Immature natural killer cell (primary cell): ENCODE results near the gene ZAR1L. TPM values are rescaled to one million over a fixed set of nuclear protein-coding genes. Genes with fewer than 3 reads are reported as not detected.

ENCODE experiments used
- DNase-seq, 3 donors: peaks; one replicate each; pipeline ENCODE4 v3.0.0; 2022; ENCODE audit warnings: mixed read lengths in 1 of 3
- H3K27ac Mint-ChIP-seq, 6 donors: one replicate each; pipeline ENCODE4 v1.8.0; 2020; ENCODE audit warnings: mixed read lengths in 6 of 6, mild to moderate bottlenecking in 5 of 6, inconsistent platforms in 4 of 6, moderate library complexity in 3 of 6
- H3K27me3 Mint-ChIP-seq, 3 donors: one replicate each; pipeline ENCODE4 v1.8.0; 2020 to 2021; ENCODE audit warnings: low read depth in 3 of 3, mild to moderate bottlenecking in 3 of 3, mixed read lengths in 3 of 3, moderate library complexity in 3 of 3, inconsistent platforms in 1 of 3
- H3K36me3 Mint-ChIP-seq, 3 donors: one replicate each; pipeline ENCODE4 v1.8.0; 2020; ENCODE audit warnings: mixed read lengths in 3 of 3, inconsistent platforms in 2 of 3, mild to moderate bottlenecking in 2 of 3
- H3K4me1 Mint-ChIP-seq, 2 donors: one replicate each; pipeline ENCODE4 v1.8.0; 2020; ENCODE audit warnings: inconsistent platforms in 2 of 2, mild to moderate bottlenecking in 2 of 2, mixed read lengths in 2 of 2, moderate library complexity in 1 of 2
- H3K4me3 Mint-ChIP-seq, 5 donors: one replicate each; pipeline ENCODE4 v1.8.0; 2020; ENCODE audit warnings: mild to moderate bottlenecking in 5 of 5, mixed read lengths in 5 of 5, inconsistent platforms in 3 of 5, moderate library complexity in 3 of 5
- H3K9me3 Mint-ChIP-seq, 6 donors: one replicate each; pipeline ENCODE4 v1.8.0; 2020; ENCODE audit warnings: mild to moderate bottlenecking in 6 of 6, mixed read lengths in 6 of 6, inconsistent platforms in 4 of 6, moderate library complexity in 3 of 6
- polyA plus RNA-seq, 3 donors: library from polyadenylated mRNA; unstranded; fragments of 300-500 nt; fragmentation: Illumina TruSeq; gene quantifications; one replicate each; pipeline ENCODE4 v1.2.3, GENCODE V29; 2021

ZAR1L gene
- polyA plus RNA-seq, 3 donors from 2014 or later: not detected

DNA sequence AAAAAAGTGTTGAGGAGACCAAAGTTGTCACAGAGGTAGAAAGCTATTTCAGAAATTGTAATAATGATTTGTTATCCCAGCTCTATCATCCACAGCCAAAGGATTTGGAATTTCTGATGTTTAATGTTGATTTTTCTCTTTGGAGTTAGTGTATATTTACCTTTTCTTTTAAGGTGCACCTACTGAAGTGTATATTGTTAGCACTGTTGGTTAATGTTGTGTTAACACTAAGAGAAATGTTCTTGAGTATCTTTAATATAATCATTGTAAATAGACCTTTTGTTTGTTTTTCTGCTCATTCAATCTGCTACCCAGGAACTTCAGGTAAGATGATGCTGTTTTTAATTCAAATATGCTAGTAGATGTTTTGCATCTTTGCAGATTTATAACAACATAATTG is 57.5 kb downstream of the ZAR1L start:
- H3K9me3 Mint-ChIP-seq: no peaks in the 10 kb centered on the region
- H3K4me3 Mint-ChIP-seq: no peak overlapping the region
- no peak overlapping the region for H3K27ac Mint-ChIP-seq
- peaks cover 17 to 19% of the 10 kb centered on the region in 2 donors for H3K4me1 Mint-ChIP-seq
- H3K36me3 Mint-ChIP-seq: peaks cover 3 to 29% (median 24%) of the 10 kb centered on the region in 3 donors
- DNase-seq: no peak
- no peaks in the 10 kb centered on the region for H3K27me3 Mint-ChIP-seq

DNA sequence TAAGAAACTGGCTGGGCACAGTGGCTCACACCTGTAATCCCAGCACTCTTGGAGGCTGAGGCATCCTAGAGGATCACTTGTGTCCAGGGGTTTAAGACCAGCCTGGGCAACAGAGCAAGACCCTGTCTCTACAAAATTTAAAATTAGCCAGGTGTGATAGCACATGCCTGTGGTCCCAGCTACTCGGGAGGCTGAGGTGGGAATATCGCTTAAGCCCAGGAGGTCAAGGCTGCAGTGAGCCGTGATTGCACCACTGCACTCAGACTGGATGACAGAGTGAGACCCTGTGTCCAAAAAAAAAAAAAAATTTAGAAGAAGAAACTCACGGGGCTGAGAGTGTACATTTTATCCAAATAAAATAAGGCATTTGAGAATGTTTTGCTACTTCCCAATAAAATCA is 58.9 kb downstream of the ZAR1L start:
- Mint-ChIP-seq H3K9me3 (no peaks in the 10 kb centered on the region), H3K27me3 (no peaks in the 10 kb centered on the region), H3K4me1 (peaks cover 19 to 21% of the 10 kb centered on the region in 2 donors), H3K4me3 (no peak overlapping the region), H3K27ac (no peak overlapping the region), H3K36me3 (peaks cover 3 to 24% (median 19%) of the 10 kb centered on the region in 3 donors)
- no peak for DNase-seq

DNA sequence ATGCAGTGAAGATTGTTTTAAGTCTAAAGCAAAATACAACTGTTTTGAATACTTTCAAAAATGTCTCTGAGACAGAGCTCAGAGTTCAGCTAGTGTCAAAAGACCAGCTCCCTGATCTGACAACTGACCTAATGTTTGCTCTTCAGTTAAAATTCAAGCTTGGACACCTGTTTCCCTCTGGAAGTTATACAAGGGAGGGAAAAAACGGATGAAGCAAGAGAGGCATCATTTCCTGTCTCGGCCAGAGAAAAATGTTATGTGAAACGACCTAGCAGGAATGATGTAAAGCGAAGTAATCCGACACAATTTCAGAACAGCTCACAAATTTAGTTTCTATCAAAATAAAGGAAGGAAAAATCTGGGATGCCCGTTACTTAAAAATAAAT is 59.4 kb downstream of the ZAR1L start:
- Mint-ChIP-seq H3K4me3 (no peak overlapping the region), H3K9me3 (no peaks in the 10 kb centered on the region), H3K27me3 (no peaks in the 10 kb centered on the region), H3K36me3 (peaks cover 3 to 23% (median 22%) of the 10 kb centered on the region in 3 donors), H3K4me1 (peaks cover 19 to 21% of the 10 kb centered on the region in 2 donors), H3K27ac (no peak overlapping the region)
- no peak for DNase-seq

DNA sequence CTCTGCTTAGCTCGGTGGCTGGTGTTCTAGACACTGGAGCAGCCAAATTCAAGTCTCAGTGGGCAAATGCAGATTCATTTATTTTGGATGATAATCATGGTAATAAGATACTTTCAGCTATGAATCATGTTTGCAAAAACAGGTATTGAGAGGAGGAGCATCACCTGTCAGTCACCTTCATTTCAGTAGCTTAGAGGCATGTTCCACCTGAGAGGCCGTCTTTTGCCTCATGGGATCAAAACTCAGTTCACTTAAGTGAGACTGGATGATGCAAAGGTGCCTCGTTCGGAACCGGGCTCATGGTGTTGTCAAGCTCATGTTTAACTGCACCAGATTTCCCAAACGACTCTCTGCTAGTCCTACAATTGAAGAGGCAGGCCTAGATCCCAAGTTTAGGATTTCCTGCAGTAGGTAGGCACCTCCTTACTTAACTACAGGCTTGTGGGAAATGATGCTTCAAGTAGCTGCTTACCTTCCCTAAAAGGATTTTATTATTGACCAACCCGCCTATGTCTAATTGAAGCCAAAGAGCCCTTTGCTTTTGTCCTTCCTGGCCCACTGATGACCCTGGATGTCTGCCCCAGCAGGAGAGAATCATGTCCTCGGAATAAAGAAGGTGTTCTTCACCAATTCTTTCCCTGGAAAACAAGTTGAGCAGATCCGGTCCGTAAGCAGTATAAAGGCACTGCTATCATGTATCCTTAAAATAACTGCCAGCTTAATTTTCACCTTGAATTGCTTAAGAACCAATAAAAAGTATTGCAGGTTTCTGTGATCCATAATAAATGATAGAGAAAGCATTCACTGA is 60.0 kb downstream of the ZAR1L start:
- H3K4me1 Mint-ChIP-seq: peaks cover 19 to 21% of the 10 kb centered on the region in 2 donors
- H3K36me3 Mint-ChIP-seq: peaks cover 3 to 23% (median 22%) of the 10 kb centered on the region in 3 donors
- H3K27ac Mint-ChIP-seq: peak overlapping the region in 1 of 6 donors; percentile 5

DNA sequence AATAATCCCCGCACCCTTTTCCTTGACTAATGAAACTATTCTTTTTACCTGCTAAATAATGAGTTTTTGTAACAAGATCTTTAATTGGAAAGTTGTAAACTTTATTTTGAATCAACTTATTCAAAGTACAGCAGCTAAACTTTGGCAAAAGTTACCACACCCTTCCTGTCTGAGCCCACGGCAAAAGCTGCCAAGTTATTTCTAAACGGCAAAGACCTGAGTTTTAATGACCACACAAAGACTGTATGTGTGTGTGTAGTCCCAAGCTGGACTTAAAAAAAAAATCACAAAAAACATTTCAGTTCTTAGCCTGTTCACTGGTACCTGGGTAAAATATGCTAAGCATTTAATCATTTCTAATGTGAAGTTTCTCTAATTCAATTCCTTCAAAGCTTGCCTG is 60.7 kb downstream of the ZAR1L start:
- Mint-ChIP-seq H3K27ac (peak overlapping the region in 2 of 6 donors; percentile 19 to 45), H3K36me3 (peaks cover 3 to 22% (median 21%) of the 10 kb centered on the region in 3 donors), H3K4me3 (peak overlapping the region in 1 of 5 donors; percentile 6), H3K27me3 (no peaks in the 10 kb centered on the region), H3K4me1 (peaks cover 23 to 28% of the 10 kb centered on the region in 2 donors), H3K9me3 (no peaks in the 10 kb centered on the region)
- no peak for DNase-seq

More for the DNA sequence above, 60.0 kb downstream of the ZAR1L start:
- no peak for DNase-seq
- Mint-ChIP-seq H3K27me3 (no peaks in the 10 kb centered on the region), H3K4me3 (no peak overlapping the region), H3K9me3 (no peaks in the 10 kb centered on the region)

DNA sequence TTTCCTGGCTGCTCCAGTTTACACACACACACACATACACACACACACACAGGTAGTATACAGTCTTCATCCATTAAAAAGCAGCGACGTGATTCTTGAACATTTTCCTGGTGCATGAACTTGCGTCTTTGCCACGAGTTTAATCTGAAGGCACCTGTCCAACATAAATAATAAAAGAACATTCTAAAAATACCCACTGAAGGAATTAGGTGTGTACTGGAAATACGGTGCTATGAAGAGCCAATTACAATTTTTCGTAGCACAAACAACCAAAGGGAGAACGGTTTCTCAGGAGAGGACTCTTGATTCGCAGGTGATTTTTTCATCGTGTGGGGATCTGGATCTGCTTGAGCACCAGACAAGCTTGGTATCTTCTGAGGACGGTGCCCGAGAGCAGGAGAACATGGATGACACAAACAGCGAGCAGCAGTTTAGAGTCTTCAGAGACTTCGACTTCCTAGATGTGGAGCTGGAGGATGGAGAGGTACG is 61.2 kb downstream of the ZAR1L start:
- peak overlapping the region in 1 of 5 donors; percentile 6 for H3K4me3 Mint-ChIP-seq
- H3K36me3 Mint-ChIP-seq: peaks cover 3 to 22% (median 21%) of the 10 kb centered on the region in 3 donors
- H3K9me3 Mint-ChIP-seq: no peaks in the 10 kb centered on the region
- no peak for DNase-seq
- peak overlapping the region in 1 of 6 donors; percentile 19 for H3K27ac Mint-ChIP-seq
- no peaks in the 10 kb centered on the region for H3K27me3 Mint-ChIP-seq
- peaks cover 27 to 32% of the 10 kb centered on the region in 2 donors for H3K4me1 Mint-ChIP-seq

Other genes starting within 250 kb of the ZAR1L start
- 1 to 10 TPM in 2 of 3 donors, not detected in 1; 1.0 to 2.5 TPM for gene BRCA2, start 145 bp upstream of the ZAR1L start, polyA plus RNA-seq
- gene N4BP2L1, start 112.8 kb upstream of the ZAR1L start, polyA plus RNA-seq: 10 to 100 TPM; 48.9 to 74.6 (median 67.6) TPM
- gene N4BP2L2, start 223.4 kb upstream of the ZAR1L start, polyA plus RNA-seq: 100 to 1,000 TPM in 2 of 3 donors, 10 to 100 TPM in 1; 82.9 to 112 (median 105) TPM